GM21723 (cell line): ENCODE results near the gene ERFE.
"Not testable (repeated sequence)": the region's sequence is repeated elsewhere in the genome, so short reads cannot be mapped to it uniquely, and the experiment has no call there.

ENCODE experiments used
- ATAC-seq: cut with Tn5 transposase; IDR thresholded peaks from one replicate; pipeline ENCODE4 v1.9.1; 2021; ENCODE audit warnings: mild to moderate bottlenecking, moderate library complexity; ENCODE audit not compliant: unreplicated experiment

The ERFE gene

GRCh38 chr2:238166391-238167343 lies 7.9 kb downstream of the ERFE start:
- no peak for ATAC-seq

- ATAC-seq, result no peak
These were observed 8.6 kb downstream of the ERFE start for GRCh38 chr2:238167344-238167715.

GRCh38 chr2:238167761-238168160 lies 9.0 kb downstream of the ERFE start:
- ATAC-seq, result no peak

GRCh38 chr2:238168196-238169047 lies 9.7 kb downstream of the ERFE start:
- ATAC-seq, result no peak

- ATAC-seq, result no peak
These were observed 10.4 kb downstream of the ERFE start for GRCh38 chr2:238169048-238169707.

- ATAC-seq, result no peak
These were observed 11.0 kb downstream of the ERFE start for GRCh38 chr2:238169708-238170251.

GRCh38 chr2:238170386-238171071 lies 11.8 kb downstream of the ERFE start:
- ATAC-seq, result no peak

GRCh38 chr2:238171072-238171431 lies 12.3 kb downstream of the ERFE start:
- ATAC-seq, result not testable (repeated sequence)

GRCh38 chr2:238171575-238172187 lies 12.9 kb downstream of the ERFE start:
- no peak for ATAC-seq

GRCh38 chr2:238172439-238172838 lies 13.7 kb downstream of the ERFE start:
- ATAC-seq, result no peak

GRCh38 chr2:238173692-238174091 lies 14.9 kb downstream of the ERFE start:
- ATAC-seq, result no peak

- ATAC-seq, result no peak
These were observed 15.5 kb downstream of the ERFE start for GRCh38 chr2:238174291-238174690.

- no peak for ATAC-seq
These were observed 15.9 kb downstream of the ERFE start for GRCh38 chr2:238174701-238175100.

GRCh38 chr2:238176613-238177012 lies 17.8 kb downstream of the ERFE start:
- ATAC-seq, result no peak

- ATAC-seq, result no peak
These were observed 21.8 kb downstream of the ERFE start for GRCh38 chr2:238180554-238180953.

GRCh38 chr2:238182362-238182761 lies 23.6 kb downstream of the ERFE start:
- ATAC-seq, result no peak

GRCh38 chr2:238183821-238184220 lies 25.1 kb downstream of the ERFE start:
- ATAC-seq, result no peak

- no peak for ATAC-seq
These were observed 29.1 kb downstream of the ERFE start for GRCh38 chr2:238187618-238188548.

GRCh38 chr2:238190445-238190844 lies 31.7 kb downstream of the ERFE start:
- ATAC-seq, result no peak
